Measurements from ENCODE around the gene EARS2. TPM values are rescaled to one million over a fixed set of nuclear protein-coding genes. Genes with fewer than 3 reads are reported as not detected.
A peak's percentile ranks its signal among the peaks of the same experiment; 100 is the strongest.

Gene EARS2
- total RNA-seq, 1 donor from 2014 or later: 19.7 TPM

DNA sequence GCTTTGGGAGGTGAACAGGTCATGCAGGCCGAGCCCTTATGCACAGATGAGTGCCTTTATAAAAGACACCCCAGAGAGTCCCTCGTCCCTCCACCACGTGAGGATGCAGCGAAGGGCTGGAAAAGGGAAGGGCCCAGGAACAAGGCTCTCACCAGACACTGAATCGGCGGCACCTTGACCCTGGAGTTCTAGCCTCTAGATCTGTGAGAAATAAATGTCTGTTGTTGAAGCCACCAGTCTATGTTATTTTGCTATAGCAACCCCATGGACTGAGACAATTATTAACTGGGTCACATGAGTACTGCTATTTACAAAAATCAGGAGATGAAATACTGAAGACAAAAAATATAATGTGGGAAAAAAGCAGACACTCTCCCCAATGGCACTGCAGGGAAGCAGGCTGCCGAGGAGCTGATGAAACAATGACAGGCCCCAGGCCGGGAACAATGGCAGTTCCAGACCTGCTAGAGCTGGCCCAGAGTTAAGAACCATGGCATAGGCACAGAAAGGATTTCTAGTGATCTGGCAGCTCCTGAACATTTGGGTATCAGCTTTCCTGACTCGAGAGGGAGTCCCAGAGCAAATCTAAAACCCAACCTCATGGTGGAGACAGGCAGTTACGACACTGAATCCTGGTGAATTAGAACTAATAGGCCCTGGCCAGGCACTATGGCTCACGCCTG lies 29.0 kb downstream of the EARS2 start:
- Histone ChIP-seq H2AFZ (replicated peaks) (no peak overlapping the region), H3K79me2 (ENCODE audit: low read depth) (no peaks in the 10 kb centered on the region), H3K27me3 (no peaks in the 10 kb centered on the region), H3F3A (ENCODE audit: low read depth) (no peaks in the 10 kb centered on the region), H3K4me1 (no peaks in the 10 kb centered on the region), H3K36me3 (no peaks in the 10 kb centered on the region), H3K9ac (no peak overlapping the region), H3K4me2 (no peak overlapping the region), H3K27ac (no peak overlapping the region), H3K4me3 (no peak overlapping the region), H3K9me3 (ENCODE audit: low read depth) (no peaks in the 10 kb centered on the region), H4K20me1 (ENCODE audit: low read depth) (no peaks in the 10 kb centered on the region)
- peaks cover 17% of the 10 kb centered on the region for H3K36me3 Mint-ChIP-seq
- no peaks in the 10 kb centered on the region for H3K27me3 Mint-ChIP-seq (ENCODE audit: insufficient read depth, low read depth)
- no peak overlapping the region for H3K4me3 Mint-ChIP-seq
- no peak for TF ChIP-seq EZH2 (IDR thresholded peaks at IDR 0.05)
- TF ChIP-seq, protein P1, sequence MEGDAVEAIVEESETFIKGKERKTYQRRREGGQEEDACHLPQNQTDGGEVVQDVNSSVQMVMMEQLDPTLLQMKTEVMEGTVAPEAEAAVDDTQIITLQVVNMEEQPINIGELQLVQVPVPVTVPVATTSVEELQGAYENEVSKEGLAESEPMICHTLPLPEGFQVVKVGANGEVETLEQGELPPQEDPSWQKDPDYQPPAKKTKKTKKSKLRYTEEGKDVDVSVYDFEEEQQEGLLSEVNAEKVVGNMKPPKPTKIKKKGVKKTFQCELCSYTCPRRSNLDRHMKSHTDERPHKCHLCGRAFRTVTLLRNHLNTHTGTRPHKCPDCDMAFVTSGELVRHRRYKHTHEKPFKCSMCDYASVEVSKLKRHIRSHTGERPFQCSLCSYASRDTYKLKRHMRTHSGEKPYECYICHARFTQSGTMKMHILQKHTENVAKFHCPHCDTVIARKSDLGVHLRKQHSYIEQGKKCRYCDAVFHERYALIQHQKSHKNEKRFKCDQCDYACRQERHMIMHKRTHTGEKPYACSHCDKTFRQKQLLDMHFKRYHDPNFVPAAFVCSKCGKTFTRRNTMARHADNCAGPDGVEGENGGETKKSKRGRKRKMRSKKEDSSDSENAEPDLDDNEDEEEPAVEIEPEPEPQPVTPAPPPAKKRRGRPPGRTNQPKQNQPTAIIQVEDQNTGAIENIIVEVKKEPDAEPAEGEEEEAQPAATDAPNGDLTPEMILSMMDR (IDR thresholded peaks at IDR 0.05): no peak
- no peak for TF ChIP-seq EZH2phosphoT487 (IDR thresholded peaks at IDR 0.05)
- DNase-seq (ENCODE audit: low spot score): peak; percentile 23
- H3K4me1 Mint-ChIP-seq: no peaks in the 10 kb centered on the region
- H3K27ac Mint-ChIP-seq: peak overlapping the region; percentile 11
- no peaks in the 10 kb centered on the region for H3K9me3 Mint-ChIP-seq

DNA sequence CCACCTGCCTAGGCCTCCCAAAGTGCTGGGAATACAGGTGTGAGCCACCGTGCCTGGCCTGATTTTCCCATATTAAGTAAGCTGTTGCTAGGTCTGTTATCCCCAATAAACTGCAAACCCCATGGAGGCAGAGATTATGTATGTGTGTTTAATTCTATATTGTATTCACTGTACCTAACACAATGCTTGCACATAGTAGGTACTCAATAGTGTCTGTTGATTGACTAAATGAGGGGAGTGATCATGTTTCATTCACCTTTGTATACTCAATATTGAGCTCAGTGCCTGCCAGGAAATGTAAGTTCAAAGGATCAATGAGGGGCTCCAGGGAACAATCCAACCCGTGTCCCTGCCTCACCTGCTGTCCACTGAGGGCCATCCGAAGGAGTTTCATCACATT lies 32.3 kb downstream of the EARS2 start:
- no peak for DNase-seq (ENCODE audit: low spot score)
- H3K4me3 Mint-ChIP-seq: no peak overlapping the region
- Histone ChIP-seq H3K79me2 (ENCODE audit: low read depth) (no peaks in the 10 kb centered on the region), H3F3A (ENCODE audit: low read depth) (no peaks in the 10 kb centered on the region), H3K9me3 (ENCODE audit: low read depth) (no peaks in the 10 kb centered on the region), H3K27me3 (no peaks in the 10 kb centered on the region), H3K9ac (no peak overlapping the region), H3K27ac (no peak overlapping the region), H3K36me3 (no peaks in the 10 kb centered on the region), H3K4me3 (no peak overlapping the region), H3K4me1 (no peaks in the 10 kb centered on the region), H4K20me1 (ENCODE audit: low read depth) (no peaks in the 10 kb centered on the region), H3K4me2 (no peak overlapping the region), H2AFZ (replicated peaks) (no peak overlapping the region)
- peaks cover 24% of the 10 kb centered on the region for H3K36me3 Mint-ChIP-seq
- no peaks in the 10 kb centered on the region for H3K4me1 Mint-ChIP-seq
- H3K9me3 Mint-ChIP-seq: no peaks in the 10 kb centered on the region
- no peaks in the 10 kb centered on the region for H3K27me3 Mint-ChIP-seq (ENCODE audit: insufficient read depth, low read depth)
- H3K27ac Mint-ChIP-seq: no peak overlapping the region
- TF ChIP-seq, protein P1 (IDR thresholded peaks at IDR 0.05): no peak
- TF ChIP-seq EZH2phosphoT487 (IDR thresholded peaks at IDR 0.05): no peak
- TF ChIP-seq EZH2 (IDR thresholded peaks at IDR 0.05): no peak

DNA sequence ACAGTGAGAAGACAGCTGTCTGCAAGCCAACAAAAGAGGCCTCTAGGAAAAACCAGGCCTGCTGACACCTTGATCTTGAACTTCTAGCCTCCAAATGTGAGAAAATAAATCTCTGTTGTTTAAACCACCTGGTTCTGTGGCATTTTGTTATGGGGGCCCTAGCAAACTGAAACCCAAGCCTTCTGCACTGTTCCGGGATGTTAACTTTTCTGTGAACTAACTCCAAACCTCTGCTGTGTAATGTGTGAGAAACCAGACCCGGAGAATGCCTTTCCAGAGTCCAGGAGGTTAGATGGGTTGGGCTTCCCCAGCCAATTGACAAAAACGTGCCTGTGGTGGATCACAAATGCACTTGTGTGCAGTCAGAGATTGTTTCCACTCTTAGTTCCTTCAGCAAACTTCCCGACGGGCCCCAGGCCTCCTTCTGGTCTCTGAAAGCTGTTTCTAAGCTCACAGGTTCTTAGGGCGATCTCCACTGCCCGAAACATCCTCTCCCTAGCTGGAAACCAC lies 33.2 kb downstream of the EARS2 start:
- no peaks in the 10 kb centered on the region for H3K36me3 ChIP-seq
- no peak overlapping the region for H2AFZ ChIP-seq (replicated peaks)
- H4K20me1 ChIP-seq (ENCODE audit: low read depth): no peaks in the 10 kb centered on the region
- no peak overlapping the region for H3K4me2 ChIP-seq
- H3K4me3 ChIP-seq: no peak overlapping the region
- H3K27ac Mint-ChIP-seq: peak overlapping the region; percentile 69
- H3K79me2 ChIP-seq (ENCODE audit: low read depth): no peaks in the 10 kb centered on the region
- no peak overlapping the region for H3K27ac ChIP-seq
- no peak for DNase-seq (ENCODE audit: low spot score)
- TF ChIP-seq EZH2phosphoT487 (IDR thresholded peaks at IDR 0.05): no peak
- TF ChIP-seq, protein P1 (IDR thresholded peaks at IDR 0.05): no peak
- no peak for TF ChIP-seq EZH2 (IDR thresholded peaks at IDR 0.05)
- no peak overlapping the region for H3K4me3 Mint-ChIP-seq
- peaks cover 26% of the 10 kb centered on the region for H3K36me3 Mint-ChIP-seq
- no peaks in the 10 kb centered on the region for H3F3A ChIP-seq (ENCODE audit: low read depth)
- no peaks in the 10 kb centered on the region for H3K4me1 ChIP-seq
- no peaks in the 10 kb centered on the region for H3K27me3 Mint-ChIP-seq (ENCODE audit: insufficient read depth, low read depth)
- no peaks in the 10 kb centered on the region for H3K9me3 ChIP-seq (ENCODE audit: low read depth)
- no peaks in the 10 kb centered on the region for H3K4me1 Mint-ChIP-seq
- no peaks in the 10 kb centered on the region for H3K9me3 Mint-ChIP-seq
- H3K27me3 ChIP-seq: no peaks in the 10 kb centered on the region
- no peak overlapping the region for H3K9ac ChIP-seq
